SK-N-MC (cell line): Measurements from ENCODE around the gene OR2T10.

Experiments
- EZH2 ChIP-seq: fragments of 200-600 bp; sonication (generic); IDR thresholded peaks from one replicate; pipeline ENCODE4 v1.6.1; 2017; ENCODE audit warnings: antibody characterized with exemption
- FOXP2 ChIP-seq: optimal IDR thresholded peaks from 2 replicates; pipeline ENCODE3; 2011; ENCODE audit warnings: mild to moderate bottlenecking, moderate library complexity; ENCODE audit not compliant: insufficient read depth; ENCODE audit errors: extremely low read length, control extremely low read depth
- POLR2AphosphoS5 ChIP-seq: IDR thresholded peaks from 2 replicates; pipeline ENCODE4 v1.6.1; 2012; ENCODE audit warnings: mild to moderate bottlenecking, low read depth, low read length, borderline replicate concordance

DNA sequence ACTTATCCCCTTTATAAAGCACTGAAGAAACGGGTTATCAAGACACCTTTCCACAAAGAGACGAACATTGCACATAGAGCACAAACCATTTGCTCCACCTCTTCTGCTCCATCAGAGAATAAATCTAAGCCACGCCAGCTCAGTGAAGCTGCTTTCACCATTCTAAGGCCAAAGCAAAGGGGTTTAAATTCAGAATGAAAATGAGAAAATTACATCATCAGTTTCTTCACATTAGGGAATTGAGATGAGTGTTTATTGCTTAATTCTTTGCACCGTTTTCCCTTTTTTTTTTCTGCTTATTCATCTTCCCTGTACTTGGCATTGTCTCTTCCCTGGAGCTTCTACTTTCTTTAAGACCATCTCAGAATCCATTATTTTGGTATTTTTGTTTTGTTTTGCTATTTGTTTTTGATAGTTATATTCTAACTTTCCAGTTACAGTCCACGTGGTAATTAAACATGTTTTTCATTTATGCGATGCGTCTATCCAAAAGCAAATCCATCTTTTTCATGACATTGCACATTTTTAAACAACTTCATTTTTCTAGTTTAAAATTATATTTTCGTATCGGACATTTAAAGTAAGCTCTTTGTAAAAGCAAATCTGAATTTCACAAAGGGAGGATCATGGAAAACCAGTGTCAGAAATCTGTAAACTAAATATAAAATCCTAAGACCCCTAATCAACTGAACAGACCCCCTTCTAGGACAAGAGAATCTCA is 21.1 kb downstream of the OR2T10 start:
- no peak for TF ChIP-seq EZH2
- TF ChIP-seq POLR2AphosphoS5, result no peak
- TF ChIP-seq FOXP2, result no peak
